Pancreas (tissue), 10 donors: ENCODE data around the gene RYR3. TPM values are rescaled to one million over a fixed set of nuclear protein-coding genes. Genes with fewer than 3 reads are reported as not detected.
A peak's percentile ranks its signal among the peaks of the same experiment; 100 is the strongest.

Source experiments
- ATAC-seq, 4 donors: fragments of 200-7000 bp; cut with Tn5 transposase; one replicate each; pipeline versions ENCODE4 v1.8.0 to v1.9.1; 2020; ENCODE audit warnings: mild to moderate bottlenecking in 4 of 4, moderate library complexity in 4 of 4
- DNase-seq, 6 donors: peaks; one replicate each; pipeline ENCODE4 v3.0.0-alpha.2; 2020
- FAIRE-seq: peaks from 2 replicates; lab custom pipeline; 2012; peaks lifted over from hg19 to GRCh38; lab: Jason Lieb, UNC
- H3K27ac ChIP-seq, 4 donors: fragments of 200-600 bp; sonication (generic); 1 replicate in 3 of 4; 2 replicates in 1 of 4; pipeline versions ENCODE4 v1.5.0 to v1.8.0; 2020
- H3K27me3 ChIP-seq, 4 donors: fragments of 200-600 bp; one replicate each; pipeline ENCODE4 v1.8.0; 2021
- H3K36me3 ChIP-seq, 3 donors: fragments of 200-600 bp; sonication (generic) in 1 of 3; one replicate each; pipeline versions ENCODE4 v1.5.0 to v1.8.0; 2020 to 2021
- H3K4me1 ChIP-seq, 3 donors: fragments of 200-600 bp; one replicate each; pipeline ENCODE4 v1.8.0; 2021
- H3K4me3 ChIP-seq, 4 donors: fragments of 200-600 bp; sonication (generic) in 2 of 4; one replicate each; pipeline versions ENCODE4 v1.5.0 to v1.8.0; 2020 to 2021
- H3K9me3 ChIP-seq, 4 donors: fragments of 200-600 bp; one replicate each; pipeline ENCODE4 v1.8.0; 2021
- CTCF ChIP-seq, 4 donors: fragments of 200-600 bp; sonication (generic) in 3 of 4; IDR thresholded peaks; one replicate each; pipeline versions ENCODE4 v1.5.0 to v1.8.0; 2021; ENCODE audit warnings: antibody characterized with exemption in 4 of 4
- WGBS, 2 donors: extraction: QIAGEN DNeasy Blood & Tissue Kit; methylation state at CpG; one replicate each; pipeline ENCODE4 v1.1.7; 2013; 5-methylcytosine and 5-hydroxymethylcytosine counted together
- intact Hi-C, 3 donors: fragments of 100-400 bp; cut with DNase I; formaldehyde crosslinking; loops; one replicate each; pipeline versions ENCODE4 v1.11.1 to v1.14.2; 2022
- polyA plus RNA-seq, 2 donors: library from polyadenylated mRNA; stranded (reverse); fragments of 200-250 nt; gene quantifications; one replicate each; pipeline ENCODE4 v1.2.3, GENCODE V29; 2013
- total RNA-seq, 6 donors: library from RNA; stranded (reverse); fragmentation: NEBNext Ultra II Directional in 4 of 6; extraction: Animal tissue kit (Norgen Biotek cat#: 25700) in 4 of 6; gene quantifications; one replicate each; pipeline versions ENCODE4 v1.2.1 to v1.2.4, GENCODE V29; 2021 to 2023
- donor health status: healthy with polysubstance abuse.
- donor health status: DM: no; HTN: no; CAD: no; lungs with moderate emphysema.
- donor health status: DM: no; HTN: no; CAD: no.
- donor health status: control.
- donor health status: control.
- donor health status: Bipolar disorder and iron deficiency.
- donor health status: DM: yes; HTN: yes; CAD: no.
- donor health status: DM: no; HTN: no; CAD: no.
- donor health status: DM: no; HTN: no; CAD: no.
- donor health status: DM: yes; HTN: yes; CAD: no.

Gene RYR3
- total and polyA plus RNA-seq, 8 donors, result 0.03 to 0.52 (median 0.13) TPM

- 62 to 63% methylated on average over 5 of the region's 5 CpGs for WGBS, 2 donors
- no peaks in the 10 kb centered on the region for H3K36me3 ChIP-seq
- H3K27me3 ChIP-seq, result no peaks in the 10 kb centered on the region
These were observed 413.7 kb downstream of the RYR3 start for GRCh38 chr15:33724321-33725036.

GRCh38 chr15:33729653-33730052 lies 418.9 kb downstream of the RYR3 start:
- H3K4me1 ChIP-seq, result no peaks in the 10 kb centered on the region
- intact Hi-C loops, result no loop called here
- DNase-seq (no peak), FAIRE-seq (no peak), ATAC-seq (no peak)
- no peak for TF ChIP-seq CTCF (IDR thresholded peaks at IDR 0.05)
- no peaks in the 10 kb centered on the region for H3K27me3 ChIP-seq
- no peak overlapping the region for H3K4me3 ChIP-seq
- H3K27ac ChIP-seq, result no peak overlapping the region
- no peaks in the 10 kb centered on the region for H3K9me3 ChIP-seq
- WGBS, 2 donors, result 69 to 77% methylated on average over 4 of the region's 4 CpGs
- no peaks in the 10 kb centered on the region for H3K36me3 ChIP-seq

More at GRCh38 chr15:33724321-33725036, 413.7 kb downstream of the RYR3 start:
- Histone ChIP-seq H3K27ac (no peak overlapping the region), H3K4me3 (no peak overlapping the region), H3K4me1 (no peaks in the 10 kb centered on the region), H3K9me3 (no peaks in the 10 kb centered on the region)
- no peak for TF ChIP-seq CTCF (IDR thresholded peaks at IDR 0.05)
- DNase-seq (no peak), FAIRE-seq (no peak), ATAC-seq (no peak)
- intact Hi-C loops, result no loop called here

GRCh38 chr15:33730815-33731214 lies 420.0 kb downstream of the RYR3 start:
- Histone ChIP-seq H3K27me3 (no peaks in the 10 kb centered on the region), H3K36me3 (no peaks in the 10 kb centered on the region), H3K27ac (no peak overlapping the region), H3K4me3 (no peak overlapping the region), H3K4me1 (no peaks in the 10 kb centered on the region), H3K9me3 (no peaks in the 10 kb centered on the region)
- 62 to 73% methylated on average over 4 of the region's 4 CpGs for WGBS, 2 donors
- FAIRE-seq (no peak), ATAC-seq (no peak), DNase-seq (no peak)
- intact Hi-C loops, result no loop called here
- TF ChIP-seq CTCF (IDR thresholded peaks at IDR 0.05), result no peak

- Histone ChIP-seq H3K4me3 (no peak overlapping the region), H3K9me3 (no peaks in the 10 kb centered on the region), H3K4me1 (no peaks in the 10 kb centered on the region), H3K27ac (no peak overlapping the region), H3K27me3 (no peaks in the 10 kb centered on the region), H3K36me3 (no peaks in the 10 kb centered on the region)
- intact Hi-C loops, result no loop called here
- FAIRE-seq (no peak), ATAC-seq (no peak), DNase-seq (no peak)
- TF ChIP-seq CTCF (IDR thresholded peaks at IDR 0.05), result no peak
- 9 to 18% methylated on average over 1 of the region's 1 CpG for WGBS, 2 donors
These were observed 424.4 kb downstream of the RYR3 start for GRCh38 chr15:33735143-33735542.

GRCh38 chr15:33735637-33736247 lies 425.0 kb downstream of the RYR3 start:
- ATAC-seq (peak in 2 of 4 donors; percentile 69 to 73), FAIRE-seq (no peak)

More at GRCh38 chr15:33735637-33736247, 425.0 kb downstream of the RYR3 start:
- peak in 1 of 6 donors; percentile 14 for DNase-seq
- Histone ChIP-seq H3K4me1 (no peaks in the 10 kb centered on the region), H3K4me3 (no peak overlapping the region), H3K27me3 (no peaks in the 10 kb centered on the region), H3K9me3 (no peaks in the 10 kb centered on the region), H3K36me3 (no peaks in the 10 kb centered on the region), H3K27ac (no peak overlapping the region)
- intact Hi-C loops, result no loop called here
- TF ChIP-seq CTCF (IDR thresholded peaks at IDR 0.05), result peak in 3 of 4 donors; percentile 17 to 36 (median 17)
- WGBS, 2 donors, result 38 to 45% methylated on average over 7 of the region's 7 CpGs
